ENCODE results near the gene CTSG.
"Not testable (repeated sequence)": the region's sequence is repeated elsewhere in the genome, so short reads cannot be mapped to it uniquely, and the experiment has no call there.

CTSG gene

GRCh38 chr14:24542346-24542936 is 33.6 kb downstream of the CTSG start:
- no peak for DNase-seq (ENCODE audit: low read depth)

DNA sequence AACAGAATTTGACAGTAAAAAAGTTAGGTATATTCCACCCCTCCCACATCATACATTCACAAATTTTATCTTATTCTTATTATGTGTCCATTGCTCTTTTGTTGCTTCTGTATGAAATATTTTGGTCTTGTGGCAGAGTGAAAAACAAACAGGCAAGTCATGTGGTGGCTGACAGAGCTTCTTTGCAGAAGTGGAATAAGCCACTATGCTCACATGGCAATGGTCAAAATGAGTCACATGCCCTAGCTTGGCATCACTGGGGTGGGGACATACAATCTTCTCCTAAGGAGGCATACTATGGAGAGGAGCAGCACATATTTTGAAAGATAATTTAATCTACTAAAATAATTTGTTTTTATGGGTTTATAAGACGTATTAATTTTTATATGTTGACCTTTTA is 40.3 kb downstream of the CTSG start:
- no peak for DNase-seq (ENCODE audit: low read depth)

- no peak for DNase-seq (ENCODE audit: low read depth)
Measured at GRCh38 chr14:24534286-24534685, 41.8 kb downstream of the CTSG start.

GRCh38 chr14:24525877-24526620 is 50.0 kb downstream of the CTSG start:
- not testable (repeated sequence) for DNase-seq (ENCODE audit: low read depth)

All from non-pigmented ciliary epithelial cell (primary cell).